ENCODE measurements around the gene PRCD. TPM values are rescaled to one million over a fixed set of nuclear protein-coding genes. Genes with fewer than 3 reads are reported as not detected.
"Not testable (repeated sequence)": the region's sequence is repeated elsewhere in the genome, so short reads cannot be mapped to it uniquely, and the experiment has no call there.

Gene PRCD
- total RNA-seq, 1 experiment from 2014 or later = not detected

- in situ Hi-C loops (cut with HindIII; ENCODE audit: low pct_unique_long_range_greater_than_20kb, low sequenced_read_pairs) = no loop called here
- no peak for DNase-seq (ENCODE audit: low read depth)
These were observed 21.5 kb downstream of the PRCD start for GRCh38 chr17:76561332-76561731.

- in situ Hi-C loops (cut with HindIII; ENCODE audit: low pct_unique_long_range_greater_than_20kb, low sequenced_read_pairs) = no loop called here
- DNase-seq (ENCODE audit: low read depth) = no peak
These were observed 22.0 kb downstream of the PRCD start for GRCh38 chr17:76561799-76562268.

GRCh38 chr17:76562734-76563148 is 22.9 kb downstream of the PRCD start:
- in situ Hi-C loops (cut with HindIII; ENCODE audit: low pct_unique_long_range_greater_than_20kb, low sequenced_read_pairs) = no loop called here
- no peak for DNase-seq (ENCODE audit: low read depth)

GRCh38 chr17:76563359-76563758 is 23.5 kb downstream of the PRCD start:
- DNase-seq (ENCODE audit: low read depth); in situ Hi-C loops (cut with HindIII; ENCODE audit: low pct_unique_long_range_greater_than_20kb, low sequenced_read_pairs): not testable (repeated sequence)

- peak; percentile 76 for DNase-seq (ENCODE audit: low read depth)
- in situ Hi-C loops (cut with HindIII; ENCODE audit: low pct_unique_long_range_greater_than_20kb, low sequenced_read_pairs) = not testable (repeated sequence)
These were observed 25.3 kb downstream of the PRCD start for GRCh38 chr17:76564991-76565727.

DNA sequence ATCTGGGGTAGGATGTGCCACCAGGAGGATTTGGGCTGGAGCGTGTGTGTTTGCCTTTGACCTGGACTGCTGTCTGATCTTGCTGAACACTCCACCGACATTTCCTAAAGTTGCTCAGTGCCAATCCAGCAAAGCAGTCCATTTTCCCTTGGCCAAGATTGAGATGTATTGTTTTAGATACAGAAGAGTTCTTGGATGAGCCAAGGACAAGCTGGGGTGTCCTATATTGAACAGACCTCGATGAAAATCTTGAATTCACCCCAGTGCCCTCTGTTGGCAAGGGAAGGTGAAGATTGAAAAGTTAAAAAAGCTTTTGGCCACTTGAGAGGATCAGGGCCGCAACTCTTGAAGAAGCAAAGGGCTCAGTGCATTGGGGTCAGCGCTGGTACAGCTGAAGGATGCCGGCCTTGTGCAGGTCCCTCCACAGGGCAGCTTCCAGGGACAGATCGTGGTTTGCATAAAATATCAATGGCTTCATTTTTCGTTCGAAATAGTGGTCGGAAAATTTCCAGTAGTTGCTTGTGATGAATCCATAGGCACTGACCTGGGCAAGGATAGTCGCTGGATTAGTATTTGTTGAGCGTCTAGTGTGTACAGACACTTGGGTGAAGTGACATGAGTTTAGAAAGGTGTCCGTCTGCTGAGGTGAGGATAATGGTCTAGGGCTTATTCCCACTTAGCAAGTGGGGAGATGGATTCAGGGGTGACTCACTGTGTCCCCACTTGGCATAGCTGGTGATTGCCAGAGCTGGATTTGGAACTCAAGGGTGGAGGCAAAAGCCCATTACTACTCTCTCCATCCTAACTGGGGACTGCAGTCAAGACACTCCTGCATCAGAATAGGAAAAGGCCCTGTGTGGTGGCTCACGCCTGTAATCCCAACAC is 26.1 kb downstream of the PRCD start:
- no peak for DNase-seq (ENCODE audit: low read depth)

GRCh38 chr17:76566613-76566943 is 26.7 kb downstream of the PRCD start:
- in situ Hi-C loops (cut with HindIII; ENCODE audit: low pct_unique_long_range_greater_than_20kb, low sequenced_read_pairs) = no loop called here
- DNase-seq (ENCODE audit: low read depth) = no peak

More for the DNA sequence above, 26.1 kb downstream of the PRCD start:
- in situ Hi-C loops (cut with HindIII; ENCODE audit: low pct_unique_long_range_greater_than_20kb, low sequenced_read_pairs) = no loop called here

DNA sequence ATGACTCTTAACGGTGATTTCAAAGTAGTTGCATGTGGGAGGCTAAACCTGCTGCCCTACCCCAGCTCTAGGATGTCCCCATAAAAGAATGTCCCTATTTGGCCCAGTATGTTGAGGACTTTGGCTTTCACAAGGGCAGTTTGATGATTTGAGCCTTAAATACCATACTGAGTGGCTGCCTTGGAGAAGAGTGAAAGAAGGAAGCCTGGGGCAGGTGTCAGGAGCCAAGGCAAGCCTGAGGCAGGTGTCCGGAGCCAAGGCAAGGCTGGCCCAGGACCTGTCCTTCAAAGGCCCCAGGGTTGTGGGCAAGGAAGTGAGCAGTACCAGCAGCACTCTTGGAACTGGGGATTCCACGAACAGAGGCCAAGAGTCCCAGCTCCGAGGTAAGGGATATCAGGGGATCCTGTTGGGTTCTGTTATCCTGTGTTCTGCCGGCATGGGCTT is 27.2 kb downstream of the PRCD start:
- in situ Hi-C loops (cut with HindIII; ENCODE audit: low pct_unique_long_range_greater_than_20kb, low sequenced_read_pairs) = no loop called here
- DNase-seq (ENCODE audit: low read depth) = no peak

DNA sequence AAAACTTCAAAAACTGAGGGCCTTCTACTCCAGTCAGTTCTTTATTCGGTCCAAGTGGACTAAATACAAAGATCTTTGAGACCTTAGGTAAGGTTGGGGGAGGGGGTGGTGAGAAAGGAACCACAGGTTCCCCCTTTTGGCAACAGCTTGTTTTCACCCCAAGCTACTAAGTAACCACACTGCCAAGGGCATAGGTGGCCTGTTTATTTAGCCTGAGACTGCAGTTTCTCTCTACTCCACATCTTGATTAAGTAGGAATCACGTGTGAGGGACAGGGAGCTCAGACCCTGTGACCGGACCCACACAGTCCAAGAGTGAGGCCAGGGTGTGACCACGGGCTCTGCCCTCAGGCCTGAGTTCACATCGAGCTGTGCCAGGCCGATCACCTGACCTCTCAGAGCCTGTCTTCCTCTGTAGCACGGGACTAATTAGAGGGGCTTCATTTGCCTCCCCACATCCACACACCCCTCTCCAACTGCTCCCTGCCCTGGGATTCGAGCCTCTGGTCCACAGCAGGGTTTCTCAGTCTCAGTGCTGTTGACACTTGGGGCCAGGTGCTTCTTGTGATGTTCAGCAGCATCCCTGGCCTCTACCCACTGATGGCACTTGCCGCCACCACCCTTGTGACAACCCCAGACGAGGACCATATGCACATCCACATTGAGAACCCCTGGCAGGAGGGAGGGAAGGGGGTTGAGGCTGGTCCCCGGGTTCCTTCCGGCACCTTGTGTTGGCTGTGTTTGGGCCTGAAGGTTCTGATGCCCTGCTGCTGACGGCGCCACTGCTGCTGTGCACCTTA is 28.0 kb downstream of the PRCD start:
- in situ Hi-C loops (cut with HindIII; ENCODE audit: low pct_unique_long_range_greater_than_20kb, low sequenced_read_pairs) = no loop called here
- no peak for DNase-seq (ENCODE audit: low read depth)

DNA sequence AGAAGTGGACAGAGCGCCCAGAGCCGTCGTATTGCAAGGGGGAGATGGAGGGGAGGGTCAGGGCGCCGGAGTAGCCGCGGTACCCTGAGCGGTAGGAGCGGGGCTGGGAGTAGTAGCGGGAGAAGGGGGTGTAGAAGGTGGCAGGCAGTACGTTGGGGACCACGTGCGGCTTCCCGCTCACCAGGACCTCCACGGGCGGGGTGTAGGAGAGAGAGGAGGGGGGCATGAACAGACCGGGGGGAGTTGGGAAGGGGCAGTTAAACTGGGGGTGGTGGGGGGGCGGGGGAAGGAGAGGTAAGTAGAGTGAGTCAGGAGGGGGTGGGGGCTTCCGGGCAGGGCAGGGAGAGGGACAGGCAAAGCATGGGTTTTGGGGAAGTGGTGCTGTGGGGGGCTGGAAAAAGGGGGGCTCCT is 29.0 kb downstream of the PRCD start:
- no peak for DNase-seq (ENCODE audit: low read depth)
- in situ Hi-C loops (cut with HindIII; ENCODE audit: low pct_unique_long_range_greater_than_20kb, low sequenced_read_pairs) = no loop called here

- no peak for DNase-seq (ENCODE audit: low read depth)
- in situ Hi-C loops (cut with HindIII; ENCODE audit: low pct_unique_long_range_greater_than_20kb, low sequenced_read_pairs) = no loop called here
These were observed 29.9 kb downstream of the PRCD start for GRCh38 chr17:76569607-76570279.

DNA sequence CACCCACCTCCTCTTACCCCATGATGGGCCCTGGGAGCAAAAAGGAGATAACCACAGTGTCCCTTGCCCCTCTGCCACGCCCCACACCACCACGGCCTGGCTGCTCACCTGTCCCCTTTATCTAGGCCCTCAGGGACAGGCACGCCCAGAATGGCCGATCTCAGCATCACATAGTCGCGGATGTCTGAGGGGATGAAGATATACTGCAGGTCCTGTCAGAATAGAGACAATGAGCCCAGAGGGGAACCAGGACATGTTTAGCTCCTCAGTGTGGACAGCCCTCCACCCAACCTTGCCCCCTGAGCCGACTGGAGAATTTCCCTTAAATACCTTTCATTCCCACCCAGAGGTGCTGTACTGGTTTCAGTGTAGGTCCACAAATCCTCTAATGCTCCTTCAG is 30.6 kb downstream of the PRCD start:
- DNase-seq (ENCODE audit: low read depth) = no peak
- in situ Hi-C loops (cut with HindIII; ENCODE audit: low pct_unique_long_range_greater_than_20kb, low sequenced_read_pairs) = no loop called here

GRCh38 chr17:76570877-76571471 is 31.1 kb downstream of the PRCD start:
- in situ Hi-C loops (cut with HindIII; ENCODE audit: low pct_unique_long_range_greater_than_20kb, low sequenced_read_pairs) = no loop called here
- DNase-seq (ENCODE audit: low read depth) = no peak

DNA sequence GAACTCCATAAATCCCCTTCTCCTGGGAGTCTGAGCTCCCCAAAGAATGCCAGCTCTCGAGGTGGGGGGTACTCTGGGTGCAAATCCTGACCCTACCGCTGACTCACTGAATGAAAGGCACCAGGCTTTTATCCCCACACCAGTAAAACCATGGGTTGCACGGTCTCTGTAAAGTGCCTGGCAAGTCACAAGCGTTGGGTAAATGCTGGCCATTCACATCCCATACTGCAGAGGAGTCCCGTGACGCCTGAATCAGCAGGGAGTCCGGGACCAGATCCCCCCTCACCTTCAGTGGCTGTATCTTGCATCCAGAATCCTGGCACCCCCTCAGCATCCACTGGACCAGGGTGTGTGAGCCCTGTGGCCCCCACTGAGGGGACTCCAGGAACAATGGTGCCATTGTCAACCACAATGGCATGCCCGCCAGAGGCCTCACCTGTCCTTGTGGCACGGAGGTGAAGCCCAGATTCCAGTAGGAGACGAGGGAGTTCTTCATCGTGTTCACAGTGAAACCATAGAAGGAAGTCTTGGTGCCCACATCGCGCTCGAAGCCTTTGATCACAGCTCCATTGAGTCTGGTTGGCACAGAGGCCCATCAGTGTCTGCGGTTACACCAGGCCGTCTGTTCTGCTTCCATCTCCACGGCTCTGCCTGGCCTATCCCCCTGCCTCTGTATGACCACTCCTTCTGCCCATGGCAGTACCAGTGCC is 32.5 kb downstream of the PRCD start:
- in situ Hi-C loops (cut with HindIII; ENCODE audit: low pct_unique_long_range_greater_than_20kb, low sequenced_read_pairs) = no loop called here
- DNase-seq (ENCODE audit: low read depth) = no peak

DNA sequence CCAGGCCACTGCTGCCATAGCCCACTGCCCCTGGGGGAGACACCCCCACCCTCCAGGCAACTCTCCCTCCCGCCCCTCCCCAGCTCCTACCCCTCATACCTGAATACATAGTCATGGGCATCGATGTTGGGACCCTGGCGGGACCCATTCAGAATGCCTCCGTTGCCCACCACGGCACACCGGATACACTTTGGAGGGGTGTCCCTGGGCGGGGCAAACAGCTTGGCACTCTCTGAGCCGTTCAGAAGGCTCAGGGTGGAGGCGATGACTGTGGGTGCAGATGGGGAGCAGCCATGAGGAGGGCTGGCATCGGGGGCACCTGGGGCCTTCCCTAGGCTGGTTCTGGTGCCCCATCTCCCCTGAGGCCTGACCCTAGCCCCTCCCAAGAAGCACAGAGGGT is 33.3 kb downstream of the PRCD start:
- in situ Hi-C loops (cut with HindIII; ENCODE audit: low pct_unique_long_range_greater_than_20kb, low sequenced_read_pairs) = no loop called here
- DNase-seq (ENCODE audit: low read depth) = no peak

GRCh38 chr17:76574166-76574565 is 34.3 kb downstream of the PRCD start:
- DNase-seq (ENCODE audit: low read depth) = no peak
- in situ Hi-C loops (cut with HindIII; ENCODE audit: low pct_unique_long_range_greater_than_20kb, low sequenced_read_pairs) = no loop called here

DNA sequence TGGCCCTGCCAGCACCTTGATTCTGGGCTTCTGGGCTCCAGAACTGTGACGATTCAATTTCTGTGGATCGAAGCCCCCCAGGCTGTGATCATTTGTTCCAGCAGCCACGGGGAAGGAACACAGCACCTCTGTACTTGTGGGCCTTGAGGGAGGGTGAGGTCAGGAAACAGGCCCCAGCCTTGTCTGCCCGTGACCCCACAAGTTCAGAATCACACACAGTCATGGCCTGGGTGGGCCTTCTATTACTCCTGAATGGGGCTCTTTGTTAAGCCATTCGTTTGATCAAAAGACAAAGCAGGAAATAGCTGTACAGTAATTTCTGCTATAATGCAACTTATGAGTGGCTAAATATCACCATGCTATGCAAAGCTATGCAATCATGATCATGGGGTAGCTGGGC is 35.7 kb downstream of the PRCD start:
- in situ Hi-C loops (cut with HindIII; ENCODE audit: low pct_unique_long_range_greater_than_20kb, low sequenced_read_pairs) = no loop called here
- no peak for DNase-seq (ENCODE audit: low read depth)

Measured in Caki2 (cell line).